NCI-H82 (cell line): Measurements from ENCODE around the gene SPX.

Source experiments
- DNase-seq: peaks from one replicate; lab custom pipeline; 2025; lab: John Stamatoyannopoulos, UW

The SPX gene, protein sequence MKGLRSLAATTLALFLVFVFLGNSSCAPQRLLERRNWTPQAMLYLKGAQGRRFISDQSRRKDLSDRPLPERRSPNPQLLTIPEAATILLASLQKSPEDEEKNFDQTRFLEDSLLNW

GRCh38 chr12:21526053-21526452 lies at the start of gene SPX:
TSS of gene SPX (plus strand) at chr12:21526296. CDS start at chr12:21526473, 177 bp downstream.
- DNase-seq: no peak

GRCh38 chr12:21476949-21477348 lies 49.1 kb upstream of the SPX start:
- no peak for DNase-seq

DNA sequence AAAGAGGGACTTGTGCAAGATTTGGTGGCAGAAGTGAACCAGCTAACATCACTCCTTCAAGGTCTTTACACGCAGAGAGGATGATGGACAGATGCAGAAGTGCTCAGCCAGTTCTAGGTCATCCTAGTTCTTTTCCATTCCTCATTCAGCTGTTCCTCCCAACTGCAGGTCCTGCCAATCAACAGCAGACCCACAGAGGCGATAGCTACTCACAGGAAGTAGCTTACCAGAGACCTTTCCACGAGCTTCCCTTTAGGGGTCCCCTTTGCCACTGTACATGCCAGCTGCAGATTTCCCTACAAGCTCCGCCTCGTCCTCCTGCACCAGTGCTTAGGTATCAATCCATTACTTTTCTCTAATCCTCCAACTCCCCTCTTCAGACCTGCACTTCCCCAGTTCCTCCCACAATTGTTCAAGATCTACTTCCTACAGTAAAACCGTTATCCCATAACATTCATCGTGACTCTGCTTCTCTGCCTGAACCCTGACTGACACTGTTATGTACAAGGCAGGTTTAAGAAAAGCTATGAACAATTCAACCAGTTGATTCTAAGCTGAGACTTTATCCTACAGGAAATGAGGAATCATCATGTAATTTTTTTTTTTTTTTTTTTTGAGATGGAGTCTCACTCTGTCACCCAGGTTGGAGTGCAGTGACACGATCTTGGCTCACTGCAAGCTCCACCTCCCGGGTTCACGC lies 47.2 kb upstream of the SPX start:
- DNase-seq: no peak

GRCh38 chr12:21483531-21483930 lies 42.6 kb upstream of the SPX start:
- no peak for DNase-seq

- no peak for DNase-seq
These were observed 40.1 kb upstream of the SPX start for GRCh38 chr12:21485998-21486397.

GRCh38 chr12:21499765-21500164 lies 26.3 kb upstream of the SPX start:
- no peak for DNase-seq

GRCh38 chr12:21500786-21501257 lies 25.3 kb upstream of the SPX start:
- peak; percentile 61 for DNase-seq

GRCh38 chr12:21501258-21502163 lies 24.6 kb upstream of the SPX start, which contains the start of the genes GOLT1B and RECQL:
TSS of gene GOLT1B (plus strand) at chr12:21501789. CDS start at chr12:21501924, 135 bp downstream.
TSS of gene RECQL (minus strand) at chr12:21501635. CDS start at chr12:21499570, 2,065 bp downstream.
- peak; percentile 99 for DNase-seq

- peak; percentile 71 for DNase-seq
These were observed 24.0 kb upstream of the SPX start for GRCh38 chr12:21502164-21502496.

GRCh38 chr12:21502872-21503271 lies 23.2 kb upstream of the SPX start:
- DNase-seq: no peak

GRCh38 chr12:21505888-21506287 lies 20.2 kb upstream of the SPX start:
- no peak for DNase-seq

- DNase-seq: no peak
These were observed 18.2 kb upstream of the SPX start for GRCh38 chr12:21507849-21508248.

- no peak for DNase-seq
These were observed 16.3 kb upstream of the SPX start for GRCh38 chr12:21509768-21510167.

DNA sequence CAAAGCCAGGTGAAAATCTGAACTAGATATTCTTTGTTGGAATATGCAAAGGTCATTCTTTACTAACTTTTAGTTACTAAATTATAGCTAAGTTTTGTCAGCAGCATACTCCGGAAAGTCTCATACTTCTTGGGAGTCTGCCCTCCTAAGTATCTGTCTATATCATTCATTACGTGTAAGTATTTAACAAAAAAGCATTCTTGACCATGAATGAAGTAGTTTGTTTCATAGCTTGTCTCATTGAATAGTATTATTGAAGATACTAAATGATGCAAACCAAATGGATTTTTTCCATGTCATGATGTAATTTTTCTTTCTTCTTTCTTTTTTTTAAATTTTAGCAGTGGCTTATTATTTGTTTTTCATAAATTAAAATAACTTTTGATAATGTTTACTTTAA lies 9.8 kb upstream of the SPX start:
- DNase-seq: no peak

- no peak for DNase-seq
These were observed 7.6 kb upstream of the SPX start for GRCh38 chr12:21518451-21518850.

DNA sequence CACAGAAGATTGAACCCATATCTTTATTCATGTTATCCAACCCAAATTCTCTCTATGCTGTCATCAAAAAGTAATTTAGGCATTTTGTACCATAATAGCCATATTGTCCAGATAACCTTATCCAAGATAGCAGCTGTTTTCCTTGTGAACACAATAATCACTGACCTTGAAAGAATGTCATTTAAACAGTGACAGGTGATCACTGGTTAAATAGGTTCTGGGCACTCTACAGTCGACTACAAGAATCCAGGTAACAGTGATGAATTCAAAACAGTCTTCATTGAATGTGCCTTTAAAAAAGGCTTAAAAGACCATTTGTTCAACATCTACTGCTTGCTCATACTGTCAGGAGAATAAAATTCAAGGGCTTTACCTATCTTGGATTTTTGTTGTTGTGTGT lies 4.6 kb upstream of the SPX start:
- no peak for DNase-seq

DNA sequence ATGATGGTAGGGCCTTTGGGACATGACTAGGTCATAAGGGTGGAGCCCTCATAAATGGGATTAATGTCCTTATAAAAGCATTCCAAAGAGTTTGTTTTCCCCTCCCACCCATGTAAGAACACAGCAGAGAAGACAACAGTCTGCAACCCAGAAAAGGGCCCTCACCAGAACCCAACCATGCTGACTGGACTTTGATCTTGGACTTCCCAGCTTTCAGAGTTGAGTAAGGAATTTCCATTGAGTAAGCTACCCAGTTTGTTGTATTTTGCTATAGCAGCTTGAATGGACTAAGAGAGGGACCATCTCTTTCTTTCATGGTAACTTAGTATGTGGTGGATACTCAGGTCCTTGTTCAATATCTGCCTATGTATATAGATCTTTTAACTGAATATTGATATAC lies 2.9 kb upstream of the SPX start:
- DNase-seq: no peak

- DNase-seq: no peak
These were observed 737 bp downstream of the SPX start for GRCh38 chr12:21526721-21527345.

- peak; percentile 87 for DNase-seq
These were observed 1.5 kb downstream of the SPX start for GRCh38 chr12:21527451-21528180.

- DNase-seq: no peak
These were observed 2.9 kb downstream of the SPX start for GRCh38 chr12:21528953-21529352.

- DNase-seq: no peak
These were observed 3.4 kb downstream of the SPX start for GRCh38 chr12:21529456-21529855.
